ENCODE results near the gene CELSR1.

DNA sequence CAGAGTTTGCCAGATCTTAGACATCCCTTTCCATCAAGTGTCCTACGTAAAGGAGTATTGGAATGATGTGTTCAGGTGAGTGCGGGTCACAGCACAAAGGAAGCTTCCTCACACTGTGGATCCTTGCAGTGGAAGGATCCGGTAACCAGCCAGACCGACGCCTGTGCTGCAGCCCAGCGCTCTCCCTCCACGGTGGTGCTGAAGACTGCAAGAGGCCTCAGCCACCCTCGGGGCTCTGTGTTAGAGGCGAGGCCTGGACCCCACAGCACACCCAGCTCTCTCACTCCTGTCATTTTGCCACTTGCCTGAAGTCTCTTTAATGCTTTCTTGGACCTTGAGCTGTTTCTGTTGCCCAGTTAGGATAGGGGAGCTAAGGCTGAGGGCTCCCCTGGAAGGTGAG, 199.6 kb downstream of the CELSR1 start:
- TF ChIP-seq POLR2A (IDR thresholded peaks at IDR 0.05; ENCODE audit: borderline replicate concordance, extremely low read depth, insufficient read depth, insufficient read length) (no peak), CTCF (IDR thresholded peaks at IDR 0.05 in 2 of 3, conservative IDR thresholded peaks at IDR 0.05 in 1 of 3; ENCODE audit: borderline replicate concordance in 1 of 3, insufficient read depth in 1 of 3, low read depth in 2 of 3, low read length in 2 of 3) (no peak), REST (IDR thresholded peaks at IDR 0.05; ENCODE audit: low read depth) (no peak), EZH2phosphoT487 (IDR thresholded peaks at IDR 0.05; ENCODE audit: borderline replicate concordance) (no peak), RAD21 (IDR thresholded peaks at IDR 0.05; ENCODE audit: low read depth) (no peak), POLR2AphosphoS5 (IDR thresholded peaks at IDR 0.05; ENCODE audit: low read depth, low read length) (no peak), JUND (IDR thresholded peaks at IDR 0.05) (no peak), ELF1 (IDR thresholded peaks at IDR 0.05; ENCODE audit: borderline replicate concordance, low read depth) (no peak), CBX3 (IDR thresholded peaks at IDR 0.05; ENCODE audit: low read depth) (no peak), EZH2 (IDR thresholded peaks at IDR 0.05) (no peak), MAX (IDR thresholded peaks at IDR 0.05) (no peak)
